OCI-M1 (cell line): Measurements from ENCODE around the gene LRRC56.

ENCODE experiments used
- DNase-seq: peaks from one replicate; lab custom pipeline; 2025; lab: John Stamatoyannopoulos, UW

Gene LRRC56

GRCh38 chr11:539971-540481 is 2.7 kb downstream of the LRRC56 start:
- DNase-seq: no peak

GRCh38 chr11:540583-541432 is 3.5 kb downstream of the LRRC56 start:
- no peak for DNase-seq

GRCh38 chr11:541433-541885 is 4.1 kb downstream of the LRRC56 start:
- DNase-seq: no peak

GRCh38 chr11:544817-545166 is 7.5 kb downstream of the LRRC56 start:
- DNase-seq: no peak

GRCh38 chr11:545171-545570 is 7.8 kb downstream of the LRRC56 start:
- DNase-seq: no peak

GRCh38 chr11:548700-549603 is 11.6 kb downstream of the LRRC56 start:
- DNase-seq: no peak

GRCh38 chr11:550021-550745 is 12.9 kb downstream of the LRRC56 start:
- DNase-seq: no peak

- DNase-seq: no peak
Measured at GRCh38 chr11:550746-551085, 13.4 kb downstream of the LRRC56 start.

GRCh38 chr11:551131-551530 is 13.8 kb downstream of the LRRC56 start:
- no peak for DNase-seq

- no peak for DNase-seq
Measured at GRCh38 chr11:551596-551995, 14.3 kb downstream of the LRRC56 start.

GRCh38 chr11:553083-553987 is 16.0 kb downstream of the LRRC56 start:
- DNase-seq: no peak

GRCh38 chr11:553988-554340 is 16.6 kb downstream of the LRRC56 start:
- DNase-seq: no peak

- peak; percentile 84 for DNase-seq
Measured at GRCh38 chr11:554428-555226, 17.3 kb downstream of the LRRC56 start.

- DNase-seq: no peak
Measured at GRCh38 chr11:555227-555779, 18.0 kb downstream of the LRRC56 start.

GRCh38 chr11:555780-556661 is 18.7 kb downstream of the LRRC56 start:
- no peak for DNase-seq

GRCh38 chr11:556662-557256 is 19.4 kb downstream of the LRRC56 start:
- DNase-seq: no peak

- DNase-seq: no peak
Measured at GRCh38 chr11:557328-558132, 20.2 kb downstream of the LRRC56 start.

- DNase-seq: no peak
Measured at GRCh38 chr11:558503-558902, 21.2 kb downstream of the LRRC56 start.
